CD4-positive, alpha-beta T cell treated with Interleukin-17A for 4 hours (primary cell): Measurements from ENCODE around the gene STK16.

ENCODE experiments used
- DNase-seq: peaks from one replicate; pipeline ENCODE4 v3.0.0-alpha.2; 2020; ENCODE audit warnings: mixed read lengths

STK16 gene

DNA sequence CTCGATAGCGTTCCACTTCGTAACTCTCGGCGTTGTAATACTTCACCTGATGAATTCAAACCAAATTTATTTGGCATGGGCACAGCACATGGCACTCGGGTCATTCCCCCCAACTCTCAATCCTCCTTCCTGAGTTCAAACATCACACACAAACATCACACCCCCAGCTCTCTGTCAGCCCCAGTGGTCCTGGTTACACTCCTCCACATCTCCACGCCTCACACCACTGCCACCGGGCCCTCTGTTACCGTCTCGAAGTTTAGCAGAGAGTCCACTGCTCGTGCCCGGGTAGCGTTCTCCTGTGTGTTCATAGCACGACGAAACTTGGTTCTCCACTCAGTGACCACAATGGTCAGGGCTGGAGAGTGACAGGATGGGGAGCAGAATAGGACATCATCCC lies 31.1 kb upstream of the STK16 start:
- no peak for DNase-seq

DNA sequence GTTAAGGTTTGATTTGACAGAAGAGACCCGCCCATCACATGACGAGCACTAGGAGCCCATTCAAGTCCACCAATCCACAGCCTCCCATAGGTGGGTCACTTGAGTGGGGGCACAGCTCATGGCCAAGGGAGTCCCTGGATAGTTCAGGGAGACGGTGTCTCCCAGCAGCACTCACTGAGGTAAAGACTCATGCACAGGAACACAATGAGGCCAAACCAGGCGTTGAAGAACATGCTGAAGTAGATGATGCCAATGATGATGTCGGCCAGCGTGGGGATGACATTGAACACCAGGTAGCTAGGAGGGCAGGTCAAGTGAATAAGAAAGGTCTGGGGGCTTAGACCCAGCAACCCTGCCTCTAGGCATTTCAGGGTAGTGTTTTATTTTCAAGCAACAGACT lies 30.5 kb upstream of the STK16 start:
- no peak for DNase-seq

DNA sequence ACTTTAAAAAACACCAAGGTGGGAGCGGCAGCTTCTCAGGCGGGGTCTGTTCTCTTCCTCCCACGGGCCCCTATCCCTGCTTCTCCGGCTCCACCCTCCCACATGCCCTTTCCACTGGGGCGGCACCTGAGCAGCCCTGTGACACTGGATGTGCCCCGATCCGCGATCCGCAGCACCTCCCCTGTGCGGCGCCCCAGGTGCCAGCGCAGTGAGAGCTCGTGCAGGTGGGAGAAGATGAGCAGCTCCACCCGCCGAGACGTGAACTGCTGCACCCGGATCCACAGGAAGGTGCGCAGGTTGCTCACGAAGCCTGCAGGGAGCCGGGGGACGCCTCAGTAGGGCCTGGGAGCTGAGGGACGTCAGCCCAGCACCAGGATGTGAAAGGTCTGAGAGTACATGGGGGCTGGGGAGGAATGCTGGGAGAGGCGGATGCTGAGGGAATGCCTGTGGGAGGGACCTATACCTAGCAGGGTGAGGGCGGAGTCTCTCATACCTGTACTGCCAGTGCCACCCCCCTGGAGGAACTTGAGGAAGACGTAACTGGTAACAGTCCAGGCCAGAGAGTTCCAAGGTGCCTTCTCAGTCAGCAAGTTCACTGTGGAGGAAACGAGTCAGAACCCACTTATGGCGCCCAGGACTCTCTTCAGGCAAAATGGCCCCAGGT lies 29.3 kb upstream of the STK16 start:
- no peak for DNase-seq

DNA sequence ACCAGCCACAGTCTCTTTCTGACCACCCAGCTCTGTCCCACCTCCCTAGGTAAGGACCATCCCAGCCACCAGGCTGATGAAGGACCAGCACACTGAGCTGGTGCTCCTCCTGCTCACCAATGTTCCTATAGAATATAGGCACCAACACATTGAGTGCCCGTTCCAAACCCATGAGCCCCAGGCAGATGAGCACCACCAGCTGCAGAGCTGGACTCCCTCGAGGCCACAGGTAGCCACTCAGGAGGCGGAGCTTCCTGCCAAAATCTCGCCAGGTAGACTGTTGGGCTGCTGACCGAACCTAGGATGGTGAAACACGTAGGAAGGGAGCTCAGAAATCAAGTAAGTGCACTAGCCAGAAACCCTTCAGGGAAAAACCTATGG lies 28.8 kb upstream of the STK16 start:
- no peak for DNase-seq

DNA sequence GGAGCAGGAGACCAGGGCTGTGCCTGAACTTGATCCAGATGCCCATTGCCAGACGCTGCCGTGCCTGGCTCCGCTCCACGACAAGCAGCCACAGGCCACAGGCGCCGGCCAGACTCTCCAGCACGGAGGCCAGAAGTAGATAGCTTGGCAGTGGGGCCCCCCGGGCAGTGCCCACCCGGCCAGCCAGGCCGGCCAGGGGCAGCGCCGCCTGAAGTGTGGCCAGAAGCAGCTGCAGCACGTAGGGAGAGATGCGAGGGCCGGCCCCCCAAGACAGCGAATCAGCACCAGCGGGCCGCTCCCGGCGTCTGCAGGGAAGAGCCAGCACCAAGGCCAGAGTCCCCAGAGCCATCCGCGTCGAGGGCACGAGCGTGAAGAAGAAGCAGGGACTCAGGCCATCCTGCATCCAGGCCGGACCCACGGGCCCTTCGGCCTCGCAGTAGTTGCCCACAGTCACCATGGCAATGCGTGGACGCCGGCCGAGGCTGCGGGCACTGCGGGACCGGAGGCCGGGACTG lies 27.0 kb upstream of the STK16 start:
- DNase-seq = peak; percentile 40

DNA sequence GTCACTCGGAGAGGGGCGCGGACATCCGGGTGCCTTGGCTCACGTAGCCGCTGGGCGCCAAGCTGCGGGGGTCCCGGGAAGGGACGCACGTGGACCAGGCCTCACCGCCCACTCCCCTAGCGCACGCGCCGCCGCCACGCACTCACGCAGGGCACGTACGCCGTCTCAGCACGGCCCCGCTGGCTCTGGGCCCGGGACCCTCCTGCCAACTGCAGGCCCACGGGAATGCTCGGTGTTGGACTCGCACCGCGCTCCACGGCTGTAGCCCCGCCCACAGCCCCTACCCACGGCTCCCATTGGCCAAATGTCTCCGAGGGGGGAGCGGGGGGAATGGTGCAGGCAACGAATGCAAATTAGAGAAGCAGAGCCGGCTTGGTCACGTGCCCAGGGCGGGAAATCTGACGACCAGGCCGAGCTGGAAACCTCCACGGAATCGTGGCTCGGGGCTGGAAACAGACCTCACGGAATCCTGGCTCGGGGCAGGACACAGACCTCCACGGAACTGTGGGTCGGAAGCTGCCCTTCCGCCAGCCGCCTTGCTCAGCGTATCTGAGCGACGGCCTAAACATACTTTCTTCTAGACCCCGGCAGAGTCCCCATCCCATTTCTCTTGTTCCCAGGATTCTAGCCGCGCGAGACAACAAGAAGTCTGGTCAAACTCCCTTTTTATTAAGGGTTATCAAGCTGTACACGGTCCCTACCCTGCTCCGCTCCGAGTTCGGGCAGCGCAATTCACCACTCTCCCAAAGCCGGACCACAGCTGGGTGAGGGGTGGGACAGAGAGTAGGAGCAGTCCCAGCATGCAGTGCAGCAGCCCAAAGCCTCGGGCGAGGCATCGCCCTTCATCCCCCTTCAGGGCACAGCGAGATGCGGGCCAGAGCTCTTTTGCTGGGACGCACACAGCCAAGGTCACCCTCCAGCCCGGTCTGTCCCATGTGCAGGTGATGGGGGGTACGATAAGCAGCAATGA lies 26.3 kb upstream of the STK16 start, which contains the start of gene ABCB6:
Gene ABCB6 (minus strand): TSS at position 227 of the 970 bp plus-strand sequence. CDS start 285 bp downstream, outside the sequence.
- peak; percentile 92 for DNase-seq

DNA sequence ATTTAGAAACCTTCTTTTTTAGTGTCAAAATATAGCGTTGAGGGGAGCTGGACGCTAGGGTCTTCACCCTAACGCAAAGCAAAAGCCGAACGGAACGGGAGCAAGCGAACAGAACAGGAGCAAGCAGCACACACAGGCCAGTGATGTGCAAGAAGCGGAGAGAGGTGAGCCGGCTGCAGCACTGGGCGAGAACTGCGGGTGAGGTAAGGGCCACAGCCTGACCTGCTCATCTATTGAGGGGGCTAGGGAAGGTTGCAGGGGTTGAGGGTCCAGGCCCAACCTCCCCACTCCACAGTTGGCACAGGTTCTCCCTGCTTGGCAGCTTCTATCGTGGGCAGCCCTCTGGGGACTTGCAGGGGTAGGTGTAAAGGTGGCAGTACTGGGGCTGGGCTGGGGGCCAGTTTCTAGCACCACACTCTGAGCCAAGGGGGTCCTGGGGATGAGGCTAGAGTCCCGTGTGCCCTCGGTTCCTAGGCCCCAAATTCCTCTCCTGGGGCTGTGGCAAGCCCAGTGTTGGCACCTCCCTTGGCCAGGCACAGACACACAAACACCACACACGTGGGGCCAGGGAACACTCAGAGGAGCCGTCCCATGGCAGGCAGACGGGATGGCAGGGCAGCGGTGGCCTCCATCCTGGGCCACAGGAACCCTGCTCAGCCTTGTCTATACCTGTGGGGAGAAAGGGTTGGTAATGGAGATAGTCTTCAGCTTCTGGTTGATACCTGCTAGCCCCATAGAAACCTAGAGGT lies 25.3 kb upstream of the STK16 start:
- no peak for DNase-seq

DNA sequence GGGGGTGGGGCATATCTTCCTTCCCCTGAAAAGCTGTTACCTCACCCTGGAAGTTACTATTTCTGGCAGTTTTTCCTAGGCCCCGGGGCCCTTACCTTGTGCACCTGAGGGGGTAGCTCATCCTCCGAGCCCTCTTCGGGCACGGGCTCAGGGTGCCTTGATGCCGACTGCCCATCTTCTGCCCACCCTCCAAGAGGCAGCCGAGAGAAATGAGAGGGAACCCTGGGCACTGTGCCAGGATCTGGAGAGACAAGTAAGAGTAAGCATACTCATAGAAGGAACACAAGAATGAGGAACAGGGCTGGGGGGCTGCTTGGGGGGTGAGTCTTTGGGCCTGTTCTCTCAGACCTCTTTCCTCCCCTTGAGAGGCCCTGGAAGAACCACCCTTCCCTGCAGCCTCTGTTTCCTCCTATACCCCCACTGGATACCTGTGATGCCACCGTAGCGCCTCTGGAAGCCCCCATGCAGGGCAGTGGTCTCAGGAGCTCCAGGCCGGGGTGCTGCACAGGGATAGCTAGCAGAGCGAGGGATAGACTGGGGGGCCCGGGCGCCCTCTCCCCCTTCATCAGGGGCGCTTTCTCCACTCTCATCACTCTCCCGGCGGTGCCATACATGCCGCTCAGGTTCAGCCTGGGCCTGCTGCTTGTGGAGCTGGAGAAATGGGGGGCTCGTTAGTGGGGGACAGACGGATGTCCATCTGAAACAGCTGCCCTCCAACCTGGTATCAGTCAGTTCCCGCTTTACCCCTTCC lies 24.5 kb upstream of the STK16 start:
- DNase-seq = no peak

DNA sequence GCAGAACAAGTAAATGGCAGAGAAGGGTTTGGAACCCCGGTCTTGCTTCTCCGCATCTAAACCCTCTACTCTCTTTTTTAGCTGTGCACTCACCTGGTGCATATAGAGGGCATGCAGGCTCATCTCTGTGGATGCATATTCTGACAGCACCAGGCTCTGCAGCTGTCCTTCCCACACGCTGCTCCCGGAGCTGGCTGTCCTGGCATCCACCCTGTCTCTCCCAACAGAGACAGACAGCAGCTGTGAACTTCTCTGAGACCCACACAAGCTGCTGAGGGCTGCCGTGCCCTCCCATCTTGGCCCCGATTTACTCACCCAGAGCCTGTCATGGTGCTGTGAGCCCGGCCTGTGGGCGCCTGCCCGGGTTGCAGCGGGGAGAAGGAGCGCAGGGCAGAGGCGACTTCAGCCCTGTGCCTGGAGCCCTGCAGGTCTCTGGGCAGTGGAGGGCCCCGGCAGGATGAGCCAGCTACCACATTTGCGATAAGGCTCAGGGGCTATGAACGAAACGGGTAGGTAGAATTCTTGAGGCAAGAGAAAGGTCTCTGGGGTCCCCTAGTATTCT lies 23.2 kb upstream of the STK16 start:
- no peak for DNase-seq

DNA sequence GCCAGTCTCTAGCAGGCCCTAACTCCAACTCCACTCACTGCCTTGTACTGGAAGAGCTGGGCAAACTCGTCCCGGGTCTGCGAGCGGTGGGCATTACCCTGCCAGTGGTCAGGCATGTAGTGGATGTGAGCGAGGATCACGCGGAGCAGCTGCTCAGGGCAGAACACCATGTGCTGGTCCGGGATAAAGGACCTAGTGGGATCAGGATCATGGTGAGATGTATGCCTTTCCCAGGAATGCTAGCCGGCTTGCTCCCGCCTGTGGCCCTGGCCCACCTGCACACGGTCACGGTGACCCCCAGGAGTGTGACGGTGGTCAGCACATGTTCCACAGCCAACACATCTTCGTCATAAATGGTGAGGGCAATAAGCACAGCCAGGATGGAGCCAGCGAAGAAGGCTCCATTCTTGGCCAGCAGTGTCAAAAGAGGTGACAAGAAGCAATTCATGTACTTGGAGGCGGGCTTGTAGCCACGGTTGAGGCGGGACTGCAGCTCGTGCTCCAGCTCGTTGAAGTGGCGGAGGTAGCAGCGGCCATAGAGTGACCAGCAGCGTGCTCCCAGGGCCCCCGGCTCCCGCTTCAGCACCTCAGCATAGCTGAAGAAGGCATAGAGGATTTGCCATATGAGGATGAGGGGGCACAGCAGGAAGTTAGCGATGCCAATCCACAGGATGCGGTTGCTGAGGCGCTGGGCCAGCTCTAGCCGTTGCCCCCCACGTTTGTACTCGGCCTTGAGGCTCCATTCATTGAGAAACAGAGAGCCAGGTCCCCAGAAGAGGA lies 21.3 kb upstream of the STK16 start:
- no peak for DNase-seq

DNA sequence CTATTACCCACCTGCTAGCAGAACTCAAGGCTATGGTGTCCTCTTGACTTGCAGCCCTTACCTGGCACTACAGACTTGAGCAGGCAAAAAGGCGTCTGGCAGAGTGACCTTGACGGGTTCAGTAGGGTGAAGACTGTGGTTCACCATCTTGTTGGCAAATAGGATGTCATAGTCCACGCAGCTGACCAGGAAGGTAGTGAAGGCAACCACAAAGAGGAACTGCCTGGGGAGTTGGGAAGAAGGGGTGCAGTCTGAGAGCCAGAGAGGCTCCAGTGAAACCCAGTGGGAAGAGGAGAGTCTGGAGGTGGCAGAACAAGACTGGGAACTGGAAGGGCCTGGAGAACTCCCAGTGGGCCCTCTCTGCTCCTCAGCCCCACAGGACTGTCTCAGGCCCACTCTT lies 19.9 kb upstream of the STK16 start:
- DNase-seq = no peak

DNA sequence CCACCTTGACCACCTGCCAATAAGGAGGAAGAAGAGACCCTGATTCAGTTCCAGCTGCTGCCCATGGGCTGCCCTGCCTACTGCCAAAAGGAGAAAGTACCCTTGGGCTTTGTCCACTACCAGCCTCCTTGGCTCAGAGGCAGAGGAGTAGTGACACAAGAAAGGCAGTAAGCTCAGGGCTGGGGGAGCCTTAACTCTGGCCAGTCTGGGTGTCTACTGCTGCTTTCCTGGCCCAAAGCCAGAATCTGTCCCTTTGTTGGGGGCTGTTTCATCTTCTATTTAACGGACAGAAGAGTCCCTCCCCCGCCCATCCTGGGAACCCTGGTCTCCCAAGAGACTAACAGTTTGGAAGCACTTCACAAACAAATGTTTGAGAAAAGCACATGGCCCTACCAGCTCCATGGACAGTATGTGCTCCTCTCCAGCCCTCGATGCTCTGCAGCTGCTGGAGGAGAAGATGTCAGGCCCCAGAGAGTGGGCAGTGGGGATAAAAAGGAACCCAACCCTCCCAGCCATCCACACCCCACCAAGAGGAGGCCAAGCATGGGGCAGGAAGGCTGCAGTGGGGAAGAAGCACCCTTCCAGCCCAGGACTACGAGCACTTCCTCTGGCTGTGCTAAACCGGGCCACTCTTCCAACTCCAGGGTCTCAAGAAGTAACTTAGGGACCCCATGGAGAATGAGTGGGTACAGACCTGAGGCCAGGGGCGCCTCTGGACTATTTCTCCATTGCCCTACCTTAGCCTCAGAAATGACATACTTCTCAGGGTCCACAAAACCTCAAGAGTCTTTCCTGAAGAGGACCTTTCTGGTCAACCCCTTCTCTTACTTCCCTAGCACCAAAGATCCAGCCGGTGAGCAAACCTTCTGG lies 17.0 kb upstream of the STK16 start:
- DNase-seq = peak; percentile 23

DNA sequence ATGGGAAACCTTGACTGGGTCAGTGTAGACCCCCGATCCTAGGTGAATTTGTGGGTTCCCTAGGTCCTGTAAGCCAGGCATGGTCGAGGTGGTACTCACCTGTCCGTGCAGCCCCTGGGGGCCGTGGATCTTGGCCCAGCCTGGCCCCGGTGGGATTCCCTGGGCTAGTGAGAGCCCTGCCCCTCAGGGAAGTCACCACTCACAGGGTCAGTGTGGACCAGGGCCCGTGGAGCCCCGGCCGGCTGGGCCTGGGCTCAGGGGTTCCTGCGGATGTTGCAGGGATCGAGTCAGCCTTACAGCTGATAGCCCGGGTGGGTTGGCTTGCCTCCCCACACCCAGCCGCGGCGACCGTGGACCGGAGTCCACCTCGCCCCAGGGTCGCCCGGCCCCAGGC lies 16.4 kb upstream of the STK16 start:
- no peak for DNase-seq

DNA sequence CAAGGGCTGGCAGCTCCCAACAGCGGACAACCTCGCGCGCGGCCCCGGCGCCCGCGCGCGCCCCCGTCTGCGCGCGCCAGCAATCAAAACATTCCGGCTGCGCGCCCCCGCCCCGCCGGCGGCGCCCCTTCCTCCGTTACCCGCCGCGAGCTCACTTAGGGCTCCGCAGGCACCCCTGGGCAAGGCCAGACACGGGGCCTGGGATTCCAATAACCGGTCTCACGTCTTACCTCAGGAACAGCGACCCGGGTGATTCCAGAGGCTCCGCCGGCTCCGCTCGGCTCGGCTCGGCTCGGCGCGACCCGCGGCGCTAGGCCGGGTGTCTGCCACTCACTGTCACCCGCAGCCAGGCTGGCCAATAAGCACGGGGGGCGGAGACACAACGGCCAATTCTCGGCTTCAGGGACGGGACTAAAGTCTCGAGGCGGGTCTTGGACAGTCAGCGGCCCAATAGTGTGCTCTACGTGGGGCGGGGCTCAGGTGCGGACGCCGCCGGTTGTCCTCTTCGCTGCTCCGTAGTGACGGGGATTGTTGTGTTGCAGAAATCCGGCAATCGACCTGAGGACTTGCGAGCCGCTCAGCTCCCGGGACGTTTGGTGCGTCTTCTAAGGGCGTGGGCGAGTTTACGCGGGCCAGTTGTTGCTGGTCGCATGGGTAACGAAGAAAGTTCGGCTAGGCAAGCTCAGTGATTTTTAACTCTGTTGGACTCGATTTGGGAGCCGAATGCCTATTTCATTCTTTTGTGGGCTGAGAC lies 15.8 kb upstream of the STK16 start, which contains the start of the genes ANKZF1 and ATG9A:
Gene ANKZF1 (plus strand): TSS at position 502 of the 754 bp plus-strand sequence. CDS start 452 bp downstream, outside the sequence.
Gene ATG9A (minus strand): TSS at position 332 of the 754 bp plus-strand sequence. CDS start 1,612 bp downstream, outside the sequence.
- DNase-seq = peak; percentile 98

DNA sequence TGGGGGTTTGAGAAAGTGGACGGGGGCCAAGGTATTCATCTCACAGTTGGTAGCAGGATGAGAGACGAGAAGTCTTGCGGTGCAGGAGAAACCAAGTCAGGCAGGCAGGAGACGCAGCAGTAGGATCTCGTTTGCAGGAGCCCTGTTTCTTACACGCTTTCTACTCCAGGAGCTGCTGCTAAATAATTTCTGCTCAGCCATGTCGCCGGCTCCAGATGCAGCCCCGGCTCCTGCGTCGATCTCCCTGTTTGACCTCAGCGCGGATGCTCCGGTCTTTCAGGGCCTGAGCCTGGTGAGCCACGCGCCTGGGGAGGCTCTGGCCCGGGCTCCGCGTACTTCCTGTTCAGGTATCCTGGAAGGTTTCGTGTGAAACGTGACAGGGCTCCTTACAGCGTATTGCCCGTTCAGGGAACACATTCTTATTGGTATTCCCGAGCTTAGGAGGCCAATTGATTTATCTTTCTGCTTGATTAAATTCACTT lies 15.2 kb upstream of the STK16 start:
- DNase-seq = peak; percentile 58

DNA sequence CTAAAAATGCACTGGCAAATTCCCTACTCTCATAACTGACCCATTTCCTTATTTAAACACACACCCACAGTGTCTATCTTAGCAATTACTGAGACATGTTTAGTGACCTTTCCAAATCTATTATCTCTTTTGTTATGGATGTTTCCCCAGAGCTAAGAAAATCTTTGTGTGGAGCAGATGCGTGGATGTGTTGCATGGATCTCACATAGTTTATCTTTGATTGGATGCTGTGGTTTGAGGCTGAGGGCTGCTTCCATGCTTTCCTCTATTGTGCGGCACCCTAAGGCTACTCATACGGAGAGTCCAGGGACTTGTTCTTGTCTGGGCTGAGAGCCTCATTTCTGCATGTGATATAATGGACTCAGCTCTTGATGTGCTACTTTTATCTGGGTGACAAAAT lies 10.9 kb upstream of the STK16 start:
- no peak for DNase-seq

DNA sequence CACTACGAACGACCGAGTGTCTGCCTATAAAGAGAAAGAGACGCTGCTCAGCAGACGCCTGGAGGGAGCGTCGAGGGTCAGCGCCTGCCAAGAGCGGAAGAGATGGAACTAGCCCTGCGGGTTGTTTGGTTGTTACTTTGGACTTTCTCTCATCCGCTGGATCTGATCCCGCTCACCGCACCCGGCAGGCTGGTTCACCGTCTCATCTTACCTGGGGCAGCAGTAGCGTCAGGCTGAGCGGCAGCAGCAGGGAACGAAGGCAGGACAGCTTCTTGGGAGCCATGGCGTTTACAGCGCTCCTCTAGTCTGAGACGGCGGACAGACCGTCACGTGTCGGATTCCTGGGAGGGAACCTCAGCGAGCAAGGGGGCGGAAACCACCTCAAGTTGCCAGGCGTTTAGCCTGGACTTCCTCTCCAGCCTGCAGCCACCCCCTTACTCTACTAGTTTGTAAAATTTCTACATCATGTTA lies 2.0 kb upstream of the STK16 start:
- DNase-seq = no peak

DNA sequence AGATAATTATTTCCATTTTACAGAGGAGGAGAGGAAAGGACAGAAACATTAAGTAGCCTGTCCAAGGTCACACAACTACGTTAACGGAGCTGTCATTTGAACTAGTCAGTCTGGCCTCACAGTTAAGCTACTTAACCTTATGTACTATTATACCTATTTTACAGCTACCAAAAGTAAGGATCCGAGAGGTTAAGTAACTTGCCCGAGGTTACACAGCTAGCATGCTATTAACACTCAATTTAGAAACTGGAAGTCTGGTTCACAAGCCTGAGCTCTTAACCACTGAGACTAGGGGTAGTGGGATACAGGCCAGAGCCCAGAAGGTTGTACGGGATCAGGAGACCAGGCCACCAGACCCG lies 511 bp upstream of the STK16 start:
- DNase-seq = no peak

DNA sequence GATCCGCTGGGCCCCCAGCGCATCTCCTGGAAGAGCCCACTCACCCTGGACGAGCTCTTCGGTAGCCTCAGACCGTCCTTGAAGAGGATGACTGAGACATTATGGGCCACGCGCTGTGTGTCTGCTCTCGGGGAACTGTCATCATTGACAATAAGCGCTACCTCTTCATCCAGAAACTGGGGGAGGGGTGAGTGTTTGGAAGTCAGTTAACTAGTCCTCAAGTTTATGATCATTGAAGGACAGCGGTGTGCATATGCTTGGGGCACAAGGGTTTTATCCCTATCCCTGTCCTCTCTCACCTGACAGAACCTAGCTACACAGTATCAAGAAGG lies 586 bp downstream of the STK16 start:
- DNase-seq = peak; percentile 20
